HCEC 1CT (cell line): Measurements from ENCODE around the gene RNF152.

Experiments
- DNase-seq: peaks from one replicate; pipeline ENCODE4 v3.0.0-alpha.2; 2017

Gene RNF152

DNA sequence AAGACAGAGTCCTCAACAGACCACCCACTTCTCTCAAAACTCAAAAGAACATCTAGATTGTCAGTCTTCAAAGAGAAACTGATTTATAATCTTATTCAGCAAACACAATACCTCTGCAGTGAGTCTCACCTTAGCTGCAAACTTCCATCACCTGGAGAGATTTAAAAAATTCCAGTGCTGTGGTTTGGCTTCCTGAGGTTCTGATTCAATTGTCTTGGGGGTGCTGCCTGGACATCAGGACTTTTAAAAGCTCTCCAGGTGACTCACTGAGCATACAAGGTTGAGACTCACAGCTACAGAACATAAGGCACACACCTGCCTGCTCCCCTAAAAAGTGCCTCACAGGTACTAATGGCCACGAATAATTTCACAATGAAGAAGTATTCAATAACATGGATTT is 40.3 kb downstream of the RNF152 start:
- DNase-seq = no peak

DNA sequence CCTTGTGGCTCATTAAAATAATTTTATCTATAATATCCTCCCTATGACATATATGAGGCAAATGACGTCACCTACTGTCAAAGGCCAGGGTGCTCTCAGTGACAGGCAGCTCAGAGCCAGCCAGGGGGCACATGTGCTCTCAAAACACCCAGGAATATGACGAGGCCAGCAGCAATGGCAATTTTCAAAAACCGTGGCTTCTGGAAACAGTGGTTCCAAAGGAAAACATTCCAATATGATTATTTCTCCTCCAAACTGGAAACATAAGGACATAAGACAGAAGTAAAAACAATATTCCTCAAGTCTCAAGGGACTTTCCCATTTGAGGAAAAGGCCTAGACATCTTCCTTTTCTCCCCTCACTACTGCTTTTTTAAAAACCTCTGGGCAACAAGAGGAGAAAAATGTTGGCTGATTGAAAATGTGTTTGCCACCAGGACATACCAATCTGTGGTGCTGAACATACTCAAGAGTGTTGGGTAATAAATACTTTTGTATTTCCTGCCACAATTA is 40.8 kb downstream of the RNF152 start:
- DNase-seq = peak; percentile 18

DNA sequence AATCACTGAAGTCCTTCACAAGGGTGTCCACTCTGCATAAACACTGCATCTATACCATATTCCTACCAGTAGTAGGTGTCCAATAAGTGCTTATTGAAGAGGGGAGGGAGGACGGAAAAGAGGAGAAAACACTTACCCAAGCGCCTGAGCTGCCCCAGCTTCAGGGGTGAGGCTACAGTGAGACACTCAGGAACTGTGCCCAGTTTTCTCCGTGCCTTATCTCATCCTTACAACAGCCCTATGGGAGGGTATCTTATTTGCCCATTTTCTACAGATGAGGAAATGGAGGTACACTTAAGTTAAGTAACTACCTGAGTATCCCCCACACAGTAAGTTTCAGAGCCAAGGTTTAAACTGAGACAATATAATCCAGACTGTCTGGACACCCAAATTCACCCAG is 41.5 kb downstream of the RNF152 start:
- DNase-seq = no peak

DNA sequence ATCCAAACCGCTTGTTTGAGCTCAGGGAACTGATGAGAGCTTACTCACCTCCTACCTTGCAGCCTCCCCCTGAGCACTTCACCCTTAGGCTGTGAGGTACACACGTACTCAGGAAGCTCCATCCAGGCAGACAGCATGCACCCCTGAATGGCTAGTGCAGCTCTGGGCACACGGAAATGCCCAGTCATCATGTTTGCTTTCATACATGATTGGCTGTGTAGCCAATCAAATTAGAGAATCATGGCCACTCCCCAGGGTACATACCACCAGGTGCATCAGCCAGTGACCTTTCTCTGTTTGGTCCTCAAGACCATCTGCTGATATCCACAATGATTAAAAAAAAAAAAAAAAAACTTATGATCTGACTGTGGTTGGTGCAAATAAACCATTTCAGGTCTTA is 42.1 kb downstream of the RNF152 start:
- DNase-seq = no peak

DNA sequence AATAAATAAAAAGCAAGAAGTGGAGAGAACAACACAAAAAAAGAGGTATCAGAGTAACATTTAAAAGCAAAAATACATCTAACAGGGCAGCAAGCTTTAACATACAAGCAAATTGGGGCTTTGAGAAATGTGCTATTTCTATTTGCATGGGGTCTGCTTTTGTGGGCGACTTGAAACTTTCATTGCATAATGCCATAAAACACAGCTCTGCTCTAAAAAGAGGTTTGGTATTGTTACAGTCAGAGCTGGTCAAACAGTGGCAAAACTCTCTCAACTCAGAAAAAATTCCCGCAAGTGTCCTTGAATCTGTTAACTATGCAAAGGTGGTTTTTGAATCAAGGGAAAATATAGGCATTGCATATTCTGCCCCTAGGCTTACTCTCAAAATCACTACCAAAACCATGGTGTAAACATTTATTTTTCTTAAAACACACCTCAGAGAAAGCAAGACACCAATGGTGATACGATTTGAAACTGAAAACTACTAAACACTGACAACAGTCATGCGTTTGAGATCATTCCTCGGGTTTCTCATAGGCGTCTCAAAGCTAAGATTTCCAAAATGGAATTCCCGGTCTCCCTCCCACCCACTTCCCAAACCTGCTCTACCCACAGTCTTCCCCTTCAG is 45.5 kb downstream of the RNF152 start:
- DNase-seq = no peak

DNA sequence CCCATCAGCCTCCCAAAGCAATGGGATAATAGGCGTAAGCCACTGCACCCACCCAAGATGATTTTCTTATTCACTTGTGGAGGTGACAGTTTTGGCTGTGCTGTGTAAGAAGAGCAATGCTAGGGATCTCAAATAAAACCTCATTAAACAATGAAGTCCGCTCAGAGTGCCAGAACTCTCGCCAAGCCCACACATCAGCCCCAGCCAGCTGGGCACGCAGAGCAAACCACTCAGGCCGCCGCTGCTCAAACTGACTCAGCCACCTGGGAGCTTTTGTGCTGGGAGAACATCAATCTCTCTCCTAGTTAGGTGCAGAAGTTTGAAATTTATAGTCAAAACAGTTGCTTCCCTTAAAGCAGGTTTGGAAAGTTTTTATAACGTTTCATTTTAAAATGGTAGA is 47.6 kb downstream of the RNF152 start:
- no peak for DNase-seq

DNA sequence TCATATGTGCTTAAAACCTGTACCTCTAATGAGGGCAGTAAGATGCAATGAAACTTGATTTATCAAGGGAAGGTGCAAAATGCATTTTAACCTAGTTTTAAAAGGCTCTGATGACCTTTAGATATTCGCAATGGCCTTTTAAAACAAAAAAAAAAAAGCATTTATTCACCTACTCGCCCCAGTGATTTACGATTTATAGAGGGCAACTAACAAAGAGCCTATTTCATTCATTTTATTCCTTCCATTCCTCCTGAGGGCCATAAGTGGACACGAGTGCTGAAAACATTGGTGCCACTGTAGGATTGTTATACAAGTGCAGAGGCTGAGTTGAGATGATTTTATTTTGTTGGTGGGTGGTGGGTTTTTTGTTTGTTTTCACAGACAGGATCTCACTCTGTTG is 48.1 kb downstream of the RNF152 start:
- no peak for DNase-seq

DNA sequence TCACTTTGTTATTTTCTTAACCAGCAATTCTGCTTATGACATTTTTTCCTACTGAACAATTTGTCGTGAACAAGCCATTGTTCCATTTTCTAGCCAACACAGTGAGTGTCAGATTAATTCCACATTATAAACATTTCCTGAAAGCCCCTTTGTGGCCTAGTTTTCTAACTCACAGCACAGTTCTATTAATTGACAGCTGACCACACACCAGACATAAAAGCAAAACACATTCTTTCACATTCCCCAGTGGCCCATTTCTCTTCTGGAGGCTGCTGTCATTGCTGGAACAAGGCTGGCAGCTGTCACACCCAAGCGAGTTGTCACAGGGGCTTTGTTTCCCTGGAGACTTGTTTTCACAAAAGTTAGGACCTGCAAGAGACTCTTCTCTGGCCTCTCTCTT is 50.7 kb downstream of the RNF152 start:
- DNase-seq = no peak

DNA sequence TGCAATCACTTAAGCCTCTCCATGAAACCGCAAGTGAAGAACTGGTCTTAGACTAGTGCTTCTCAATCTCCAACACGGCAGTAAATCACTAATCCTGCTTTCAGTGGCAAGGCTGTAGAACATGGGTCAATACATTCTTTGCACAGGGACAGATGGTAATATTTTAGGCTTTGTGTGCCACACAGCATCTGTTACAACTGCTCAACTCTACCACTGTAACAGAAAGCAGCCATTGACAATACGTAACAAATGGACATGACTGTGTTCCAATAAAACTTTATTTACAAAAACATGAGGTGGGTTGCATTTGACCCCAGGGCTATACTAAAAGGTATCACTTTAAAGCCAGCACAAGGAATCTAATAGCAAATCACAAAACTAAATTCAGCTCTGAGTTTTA is 51.1 kb downstream of the RNF152 start:
- DNase-seq = no peak

DNA sequence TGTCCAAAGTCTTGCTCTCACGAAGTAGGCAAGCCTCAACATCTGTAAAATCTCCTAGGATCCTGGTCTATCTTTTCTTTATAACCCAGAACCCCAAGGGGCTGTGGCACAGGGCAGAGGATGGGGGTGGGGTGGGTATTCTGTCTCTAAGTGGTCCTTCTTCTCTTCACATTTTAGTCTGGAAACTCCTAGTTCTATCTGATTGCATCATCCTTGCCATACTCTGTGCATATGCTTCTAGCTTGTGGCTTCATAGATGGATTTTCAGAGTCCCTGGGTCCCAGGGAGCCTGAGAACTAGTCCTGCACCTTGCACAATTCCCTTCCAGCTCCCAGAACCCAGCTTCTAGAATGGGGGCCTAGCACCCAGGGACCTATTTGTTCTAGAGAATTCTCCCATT is 52.5 kb downstream of the RNF152 start:
- no peak for DNase-seq

DNA sequence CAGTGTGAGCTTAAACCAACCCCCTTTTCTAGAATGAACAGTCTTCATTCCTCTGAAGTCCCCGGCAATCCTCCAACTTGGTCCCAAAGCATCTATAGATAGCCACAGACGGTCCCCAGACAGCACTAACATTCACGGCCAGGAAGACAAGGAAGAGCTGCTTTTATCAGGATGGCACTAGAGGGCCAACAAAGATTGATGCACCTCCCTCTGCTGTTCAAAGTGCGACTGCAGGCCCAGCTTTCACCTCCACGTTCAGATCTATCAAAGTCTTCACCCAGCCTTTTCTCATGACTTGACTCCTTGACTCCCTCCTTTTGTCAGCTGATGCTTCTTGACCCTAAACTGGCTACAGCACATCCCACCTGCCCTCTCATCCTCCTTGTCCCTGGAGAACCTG is 54.3 kb downstream of the RNF152 start:
- DNase-seq = no peak

DNA sequence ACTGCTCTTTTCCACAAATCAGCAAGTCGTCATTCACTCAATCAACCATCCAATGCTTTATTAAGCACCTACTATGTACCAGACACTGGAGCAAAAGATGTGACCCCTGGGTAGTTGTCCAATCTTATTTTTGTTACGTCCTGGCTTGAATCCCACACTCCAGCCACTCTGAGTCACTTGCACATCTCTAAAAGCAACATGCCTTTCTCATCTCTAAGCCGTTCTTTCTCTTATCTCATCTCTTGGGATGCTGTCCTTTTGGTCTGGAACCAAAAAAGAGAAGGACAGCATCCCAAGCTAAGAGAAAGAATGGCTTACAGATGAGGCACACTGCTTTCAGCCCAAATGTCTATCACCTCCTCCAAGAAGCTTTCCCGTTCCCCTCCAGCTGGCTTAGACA is 58.8 kb downstream of the RNF152 start:
- no peak for DNase-seq

DNA sequence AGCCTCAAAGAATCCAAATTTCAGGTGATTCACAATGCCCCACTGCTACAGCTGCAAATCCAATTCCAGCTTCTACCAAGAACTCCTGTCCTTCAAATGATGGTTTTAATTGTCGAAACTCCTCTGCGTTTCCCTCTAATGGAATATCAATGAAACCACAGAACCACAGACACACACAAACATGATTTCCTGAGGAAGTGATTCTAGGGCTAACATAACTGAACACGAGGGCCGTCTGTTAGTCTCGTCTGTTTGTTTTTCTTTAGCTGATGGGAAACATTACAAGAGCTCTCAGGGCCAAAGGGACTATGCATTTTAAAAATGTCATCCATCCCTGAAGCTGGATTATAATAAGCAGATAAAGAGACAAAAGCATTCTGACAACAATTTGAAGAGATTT is 59.4 kb downstream of the RNF152 start:
- DNase-seq = peak; percentile 38

DNA sequence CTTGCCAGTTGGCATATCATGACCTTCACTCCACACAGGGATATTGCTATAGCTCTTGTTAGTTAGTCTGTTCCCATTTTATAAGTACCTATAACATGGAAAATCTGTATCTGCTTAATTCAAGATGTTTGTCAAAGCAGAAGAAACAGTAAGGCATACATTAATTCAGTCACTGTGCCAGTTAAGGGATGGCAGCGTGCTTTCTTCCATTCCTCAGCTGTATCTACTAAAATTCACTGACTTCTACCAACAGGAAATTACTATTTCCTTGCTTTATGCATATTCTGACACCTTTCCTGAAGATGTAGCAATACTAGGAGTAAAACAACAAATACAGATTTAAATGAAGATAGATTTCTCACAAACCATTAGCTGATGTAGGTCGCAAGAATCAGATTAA is 59.9 kb downstream of the RNF152 start:
- no peak for DNase-seq

DNA sequence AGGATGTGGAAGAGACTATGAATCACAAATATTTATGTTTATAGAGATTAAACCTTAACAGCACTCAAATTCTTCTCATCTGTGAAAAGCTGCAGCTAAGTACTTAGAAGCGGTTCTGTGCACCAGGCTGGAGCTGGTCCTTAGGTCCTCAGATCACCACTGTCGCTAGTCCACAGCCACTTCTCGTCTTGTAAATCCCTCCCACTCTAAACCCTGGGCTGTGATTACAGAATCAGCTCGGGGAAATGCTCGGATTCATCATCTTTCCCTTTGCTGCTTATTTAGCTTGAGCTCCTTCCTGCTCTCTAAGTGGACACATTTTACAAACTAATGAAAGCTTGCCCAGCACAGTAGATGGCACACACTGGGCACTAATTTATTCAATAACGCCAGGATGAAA is 61.7 kb downstream of the RNF152 start:
- no peak for DNase-seq

DNA sequence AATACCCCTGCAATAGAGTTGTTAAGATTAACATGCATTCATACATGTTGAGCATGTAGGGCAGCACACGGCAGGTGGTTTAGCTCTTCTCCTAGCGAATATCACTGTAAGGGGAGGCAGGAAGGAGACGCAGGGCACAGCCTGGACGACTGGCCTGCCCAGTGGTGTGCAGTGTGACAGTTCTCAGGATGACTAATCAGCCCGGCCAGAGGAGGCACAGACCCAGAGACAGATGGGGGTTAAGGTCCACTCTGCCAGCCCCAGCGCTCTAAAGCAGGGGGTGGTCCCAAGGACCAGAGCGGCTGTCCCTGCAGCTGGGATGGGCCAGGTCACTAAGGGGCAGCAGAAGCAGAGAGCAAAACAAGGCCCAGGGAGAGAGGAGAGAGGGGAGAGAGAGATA is 63.7 kb downstream of the RNF152 start:
- no peak for DNase-seq

DNA sequence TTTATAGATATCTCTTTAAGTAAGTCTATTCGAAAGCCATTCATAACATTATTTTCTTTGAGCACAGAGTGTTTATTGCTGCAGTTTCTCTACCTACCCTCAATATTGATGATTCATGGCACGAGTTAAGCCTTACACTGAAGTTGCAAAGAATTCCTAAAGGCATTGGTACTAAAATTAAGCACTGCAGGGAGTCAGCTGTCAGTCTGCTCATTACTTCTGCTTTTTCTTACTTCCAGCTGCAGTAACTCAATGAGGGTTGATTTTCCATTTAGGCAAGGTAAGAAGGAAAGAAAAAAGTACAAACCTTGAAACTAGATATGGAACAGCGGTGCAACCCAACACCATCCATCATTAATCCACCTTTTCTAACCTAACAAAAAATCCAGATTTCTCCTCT is 65.2 kb downstream of the RNF152 start:
- no peak for DNase-seq

DNA sequence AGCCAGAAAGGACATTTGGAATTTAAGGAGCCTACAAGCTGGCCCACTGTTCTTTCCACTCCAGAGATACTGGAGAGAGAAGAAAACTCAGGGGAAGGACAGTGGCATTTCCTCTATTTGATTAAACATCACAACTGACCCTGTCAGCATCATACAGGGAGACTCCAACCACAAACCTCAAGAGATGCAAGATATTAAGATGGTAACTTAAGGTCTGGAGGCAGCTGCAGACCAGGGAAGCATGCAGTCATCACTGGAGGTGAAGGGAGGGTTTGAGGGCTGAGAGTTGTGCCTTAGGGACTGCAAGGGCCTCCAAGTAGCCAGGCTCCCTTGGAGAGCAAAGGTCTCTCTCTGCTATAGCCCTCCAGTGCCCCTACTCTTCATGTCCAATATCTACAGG is 67.4 kb downstream of the RNF152 start:
- no peak for DNase-seq

DNA sequence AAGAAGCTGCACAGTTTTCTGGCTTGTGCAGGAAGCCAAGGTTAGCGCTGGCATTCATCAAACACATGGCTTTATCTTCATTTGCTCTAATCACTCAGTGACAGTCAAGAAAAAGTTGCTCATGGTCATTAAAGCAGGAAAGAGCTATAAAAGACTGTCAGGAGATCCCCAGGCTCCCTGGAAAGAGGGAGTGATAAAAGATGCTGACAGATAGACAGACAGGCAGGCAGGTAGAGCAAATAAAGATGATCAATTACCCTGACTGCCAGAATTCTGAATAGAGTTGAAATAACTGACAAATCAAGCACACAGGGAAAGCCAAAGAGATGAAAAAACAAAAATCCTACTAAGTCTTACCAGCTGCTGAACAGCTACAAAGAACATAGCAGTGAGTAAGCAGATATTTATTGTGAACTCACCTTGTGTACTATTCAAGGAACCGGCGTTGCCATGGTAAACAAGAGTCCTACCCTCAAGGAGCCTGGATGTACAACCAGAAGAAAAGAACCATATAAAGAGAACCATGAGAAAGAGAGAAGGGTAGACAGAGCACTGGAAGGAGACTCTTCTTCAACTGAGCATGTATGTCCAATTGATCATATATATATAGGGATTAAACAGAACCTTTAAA is 68.0 kb downstream of the RNF152 start:
- no peak for DNase-seq

DNA sequence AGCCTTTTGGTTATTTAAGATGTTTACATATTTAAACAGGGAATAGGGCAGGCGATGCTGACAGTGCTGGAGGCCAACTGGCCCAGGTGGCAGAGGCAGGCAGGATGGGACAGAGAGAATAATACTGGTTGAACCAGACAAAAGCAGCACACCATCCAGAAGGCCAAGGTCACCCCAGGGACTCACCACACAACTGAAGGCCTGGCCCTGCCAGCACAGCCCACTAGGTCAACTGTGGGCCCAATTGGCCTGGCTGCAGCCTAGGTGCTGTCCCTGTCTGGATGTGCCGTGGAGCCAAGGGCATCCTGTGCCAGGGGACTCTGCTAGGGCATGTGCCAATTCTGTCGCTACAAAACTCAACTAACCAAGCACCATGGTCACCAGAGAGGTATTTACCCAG is 69.2 kb downstream of the RNF152 start:
- no peak for DNase-seq

DNA sequence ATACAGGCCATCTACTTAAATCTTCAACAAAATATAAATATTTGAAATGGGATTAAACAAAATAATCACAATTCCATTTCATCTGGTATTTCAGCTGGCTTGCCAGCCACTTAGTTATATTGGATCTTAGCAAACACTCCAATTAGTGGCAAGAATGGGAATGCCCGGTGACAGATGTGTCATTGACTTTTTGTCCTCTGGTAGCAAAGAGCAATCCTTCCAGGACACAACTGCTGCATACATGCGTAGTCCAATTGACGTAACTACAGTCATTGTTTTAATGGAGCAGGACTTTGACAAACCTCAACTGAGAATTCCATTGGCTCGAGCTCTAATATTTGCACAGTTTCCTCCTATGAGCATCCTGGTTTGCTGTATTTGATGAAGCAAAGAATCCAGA is 69.9 kb downstream of the RNF152 start:
- no peak for DNase-seq

DNA sequence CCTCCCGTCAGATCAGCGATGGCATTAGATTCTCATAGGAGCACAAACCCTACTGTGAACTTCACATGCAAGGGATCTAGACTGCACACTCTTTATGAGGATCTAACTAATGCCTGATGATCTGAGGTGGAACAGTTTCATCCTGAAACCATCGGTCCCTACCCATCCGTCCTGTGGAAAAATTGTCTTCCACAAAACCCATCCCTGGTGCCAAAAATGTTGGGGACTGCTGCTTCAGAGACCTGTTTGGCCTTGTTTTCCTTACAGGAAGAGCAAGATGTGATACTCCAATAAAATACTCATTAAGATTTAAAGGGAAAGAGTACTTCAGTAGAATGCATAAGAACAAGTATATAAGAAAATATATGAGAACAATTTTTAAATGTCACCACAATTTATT is 71.1 kb downstream of the RNF152 start:
- DNase-seq = no peak

DNA sequence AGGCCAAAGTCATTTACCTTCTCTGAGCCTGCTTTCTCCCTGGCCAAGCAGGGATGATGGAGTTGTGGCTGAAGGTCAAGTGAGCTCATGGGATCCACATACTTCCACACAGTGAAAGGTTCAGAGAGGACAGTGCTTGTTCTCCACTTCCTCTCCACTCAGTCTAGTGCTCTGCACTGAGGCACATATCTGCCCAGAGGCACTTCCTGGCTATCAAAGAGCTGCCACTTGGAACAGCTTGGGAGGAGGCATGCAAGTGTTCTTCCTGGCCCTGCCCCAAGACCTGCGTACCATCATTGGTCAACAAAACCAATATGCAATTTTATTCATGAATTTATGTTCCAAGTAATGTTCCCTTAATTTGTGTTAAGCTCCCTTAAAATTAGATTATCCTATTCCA is 71.9 kb downstream of the RNF152 start:
- DNase-seq = no peak

DNA sequence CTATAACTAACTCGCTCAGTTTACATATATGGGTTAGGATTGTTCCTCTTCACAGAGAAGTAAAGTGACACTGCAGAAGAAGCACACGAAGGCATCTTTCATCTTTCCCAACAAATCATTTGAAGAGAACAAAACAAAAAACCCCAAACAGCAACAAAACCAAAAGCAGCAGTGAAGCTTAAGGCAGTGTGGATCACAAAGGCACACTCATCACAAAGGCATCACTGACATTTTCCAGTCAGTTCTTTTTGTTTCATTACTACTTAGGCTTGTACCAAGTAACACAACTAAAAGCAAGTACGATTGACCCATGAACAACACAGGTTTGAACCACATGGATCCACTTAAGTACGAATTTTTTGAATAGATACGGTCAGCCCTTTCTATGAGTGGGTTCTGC is 75.7 kb downstream of the RNF152 start:
- no peak for DNase-seq

DNA sequence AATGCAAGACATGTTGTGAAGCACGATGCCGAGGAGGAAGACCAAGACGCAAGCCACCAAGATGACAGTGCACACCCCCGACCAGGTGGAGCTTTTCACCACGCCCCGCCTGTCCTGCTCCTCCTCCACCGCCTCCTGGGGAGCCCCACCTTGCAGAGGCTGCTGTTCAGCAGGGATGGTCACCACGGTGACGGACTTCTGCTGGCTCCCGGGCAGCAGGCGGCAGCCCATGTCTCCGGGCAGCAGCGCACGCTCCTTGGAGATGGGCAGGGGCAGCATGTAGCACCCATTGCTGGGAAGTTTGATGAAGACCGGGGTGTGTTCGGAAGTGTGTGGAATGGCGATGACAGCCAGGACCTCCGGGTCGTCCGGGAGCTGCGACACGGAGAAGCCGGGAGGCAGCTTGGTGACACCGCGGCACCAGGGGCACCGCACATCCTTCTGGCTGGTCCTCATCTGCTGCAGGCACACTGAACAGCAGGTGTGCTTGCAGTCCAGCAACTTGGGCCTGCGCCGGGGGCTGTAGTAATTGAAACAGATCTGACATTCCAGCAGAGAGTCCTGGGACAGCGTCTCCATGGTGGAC is 76.8 kb downstream of the RNF152 start:
- DNase-seq = no peak
